ENCODE results near the gene USP47. TPM values are rescaled to one million over a fixed set of nuclear protein-coding genes. Genes with fewer than 3 reads are reported as not detected.
A peak's percentile ranks its signal among the peaks of the same experiment; 100 is the strongest.

Gene USP47
- total RNA-seq, 4 donors from 2014 or later = 85.2 to 154 (median 94.5) TPM

DNA sequence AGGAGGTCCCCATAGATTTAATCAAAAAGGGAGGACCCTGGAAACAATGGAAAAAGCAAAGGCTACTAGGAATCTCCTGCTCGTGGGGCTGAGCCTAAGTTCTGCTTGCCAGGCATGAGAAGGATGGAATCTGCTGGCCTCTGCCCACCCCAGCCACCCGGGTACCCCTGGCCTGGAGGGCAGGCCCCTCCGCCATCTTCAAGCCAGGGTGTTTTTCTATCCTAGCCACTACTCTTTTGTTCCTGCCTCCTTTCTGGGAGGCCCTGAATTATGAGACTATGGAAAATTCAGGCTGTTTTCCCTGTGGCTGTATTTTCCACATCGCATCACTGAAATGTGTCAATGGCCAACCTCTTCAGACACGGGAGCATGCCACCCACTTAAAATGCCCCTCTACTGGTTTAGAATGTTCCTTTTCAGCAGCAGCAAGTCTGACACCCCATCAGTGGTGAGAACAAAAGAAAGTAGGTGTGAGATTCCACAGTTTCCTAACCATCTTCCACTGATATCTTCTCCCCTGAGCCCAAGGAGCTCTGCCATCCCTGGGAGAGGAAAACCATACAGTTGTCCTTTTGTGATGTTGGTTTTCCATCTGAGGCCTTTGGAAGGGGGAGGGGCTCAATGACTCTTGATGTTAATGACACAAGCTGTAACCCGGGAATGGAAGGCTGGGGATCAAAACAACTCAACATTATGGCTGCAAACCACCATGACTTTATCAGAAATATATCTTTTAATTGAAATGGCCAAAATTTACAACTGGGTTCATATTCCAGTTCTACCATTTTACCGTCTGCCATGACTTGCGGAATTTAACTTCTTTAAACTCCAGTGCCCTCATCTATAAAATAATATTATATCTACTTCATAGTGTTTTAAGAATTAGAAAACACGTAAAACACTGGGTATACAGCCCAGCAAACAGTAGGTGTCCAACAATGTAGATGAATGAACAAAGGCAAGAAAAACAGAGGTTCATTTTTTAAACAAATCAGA is 144.5 kb downstream of the USP47 start:
- 80 to 84% methylated on average over 9 of the region's 9 CpGs for WGBS, 2 donors
- no peak overlapping the region for H3K4me3 ChIP-seq (replicated peaks in 1 of 3)
- TF ChIP-seq, protein P1, sequence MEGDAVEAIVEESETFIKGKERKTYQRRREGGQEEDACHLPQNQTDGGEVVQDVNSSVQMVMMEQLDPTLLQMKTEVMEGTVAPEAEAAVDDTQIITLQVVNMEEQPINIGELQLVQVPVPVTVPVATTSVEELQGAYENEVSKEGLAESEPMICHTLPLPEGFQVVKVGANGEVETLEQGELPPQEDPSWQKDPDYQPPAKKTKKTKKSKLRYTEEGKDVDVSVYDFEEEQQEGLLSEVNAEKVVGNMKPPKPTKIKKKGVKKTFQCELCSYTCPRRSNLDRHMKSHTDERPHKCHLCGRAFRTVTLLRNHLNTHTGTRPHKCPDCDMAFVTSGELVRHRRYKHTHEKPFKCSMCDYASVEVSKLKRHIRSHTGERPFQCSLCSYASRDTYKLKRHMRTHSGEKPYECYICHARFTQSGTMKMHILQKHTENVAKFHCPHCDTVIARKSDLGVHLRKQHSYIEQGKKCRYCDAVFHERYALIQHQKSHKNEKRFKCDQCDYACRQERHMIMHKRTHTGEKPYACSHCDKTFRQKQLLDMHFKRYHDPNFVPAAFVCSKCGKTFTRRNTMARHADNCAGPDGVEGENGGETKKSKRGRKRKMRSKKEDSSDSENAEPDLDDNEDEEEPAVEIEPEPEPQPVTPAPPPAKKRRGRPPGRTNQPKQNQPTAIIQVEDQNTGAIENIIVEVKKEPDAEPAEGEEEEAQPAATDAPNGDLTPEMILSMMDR (IDR thresholded peaks at IDR 0.05) = no peak
- no peak for TF ChIP-seq POLR2A (IDR thresholded peaks at IDR 0.05)
- DNase-seq = no peak
- H3K36me3 ChIP-seq = no peaks in the 10 kb centered on the region
- no peaks in the 10 kb centered on the region for H3K27me3 ChIP-seq
- intact Hi-C loops (cut with DNase I) = no loop called here
- H3K4me1 ChIP-seq = peaks cover 5% of the 10 kb centered on the region in 2 donors
- H3K9me3 ChIP-seq = no peaks in the 10 kb centered on the region
- H3K27ac ChIP-seq = no peak overlapping the region

- H3K4me1 ChIP-seq = peaks cover 5% of the 10 kb centered on the region in 2 donors
- no peaks in the 10 kb centered on the region for H3K36me3 ChIP-seq
- WGBS, 2 donors = 70 to 93% methylated on average over 1 of the region's 1 CpG
- no peak overlapping the region for H3K4me3 ChIP-seq (replicated peaks in 1 of 3)
- no peaks in the 10 kb centered on the region for H3K9me3 ChIP-seq
- no peaks in the 10 kb centered on the region for H3K27me3 ChIP-seq
- no peak for TF ChIP-seq POLR2A (IDR thresholded peaks at IDR 0.05)
- TF ChIP-seq, protein P1 (IDR thresholded peaks at IDR 0.05) = peak in 3 of 6 experiments; percentile 17 to 24 (median 23)
- intact Hi-C loops (cut with DNase I) = no loop called here
- DNase-seq = no peak
- H3K27ac ChIP-seq = peak overlapping the region in 1 of 3 donors; percentile 25
Measured at GRCh38 chr11:11987503-11988022, 145.8 kb downstream of the USP47 start.

- peak overlapping the region in 1 of 3 donors; percentile 25 for H3K27ac ChIP-seq
Measured at GRCh38 chr11:11988099-11988651, 146.4 kb downstream of the USP47 start.

DNA sequence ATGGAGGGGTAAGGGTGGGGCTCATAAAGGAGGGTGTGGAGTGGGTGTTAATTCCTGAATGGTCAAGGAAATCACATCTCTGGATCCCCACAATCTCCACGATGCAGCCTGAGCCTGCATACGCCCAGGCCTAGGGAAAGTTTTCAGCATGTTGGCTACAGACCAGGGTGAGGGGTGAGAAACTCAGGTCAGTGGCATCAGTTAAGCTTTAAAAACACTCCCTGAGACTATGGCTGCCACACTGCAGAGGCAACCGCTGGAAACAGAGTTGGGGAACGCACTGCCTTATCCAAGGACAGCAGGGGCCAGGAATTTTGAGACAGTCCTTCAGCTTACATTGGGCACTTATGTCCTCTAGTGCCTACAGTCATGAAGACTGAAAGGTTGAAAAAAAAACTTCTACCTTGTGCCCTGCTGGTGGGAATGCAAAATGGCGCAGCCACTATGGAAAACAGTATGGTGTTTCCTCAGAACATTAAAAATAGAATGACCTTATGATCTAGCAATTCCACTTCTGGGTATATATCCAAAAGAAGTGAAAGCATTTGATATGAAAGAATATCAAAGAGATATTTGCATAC is 147.0 kb downstream of the USP47 start:
- no peak for DNase-seq
- peaks cover 5% of the 10 kb centered on the region in 2 donors for H3K4me1 ChIP-seq
- WGBS, 2 donors = 78 to 88% methylated on average over 5 of the region's 5 CpGs
- H3K27me3 ChIP-seq = no peaks in the 10 kb centered on the region
- TF ChIP-seq POLR2A (IDR thresholded peaks at IDR 0.05) = no peak
- TF ChIP-seq, protein P1 (IDR thresholded peaks at IDR 0.05) = no peak
- H3K9me3 ChIP-seq = no peaks in the 10 kb centered on the region
- H3K36me3 ChIP-seq = no peaks in the 10 kb centered on the region
- no peak overlapping the region for H3K4me3 ChIP-seq (replicated peaks in 1 of 3)
- intact Hi-C loops (cut with DNase I) = no loop called here
- H3K27ac ChIP-seq = no peak overlapping the region

More at GRCh38 chr11:11988099-11988651, 146.4 kb downstream of the USP47 start:
- no peaks in the 10 kb centered on the region for H3K9me3 ChIP-seq
- no peak overlapping the region for H3K4me3 ChIP-seq (replicated peaks in 1 of 3)
- no peak for DNase-seq
- intact Hi-C loops (cut with DNase I) = no loop called here
- WGBS, 2 donors = 68 to 90% methylated on average over 7 of the region's 7 CpGs
- H3K36me3 ChIP-seq = no peaks in the 10 kb centered on the region
- H3K4me1 ChIP-seq = peaks cover 5% of the 10 kb centered on the region in 2 donors
- TF ChIP-seq POLR2A (IDR thresholded peaks at IDR 0.05) = no peak
- TF ChIP-seq, protein P1 (IDR thresholded peaks at IDR 0.05) = no peak
- H3K27me3 ChIP-seq = no peaks in the 10 kb centered on the region

Data from thyroid gland (tissue), 4 donors.